ENCODE data around the gene ZNF557.

Gene ZNF557

GRCh38 chr19:7115721-7116120, 46.2 kb downstream of the ZNF557 start:
- no peaks in the 10 kb centered on the region for H3K27me3 ChIP-seq
- DNase-seq = no peak
- peaks cover 5% of the 10 kb centered on the region; the same call in 1 of the 2 replicates for H3K36me3 ChIP-seq
- no peaks in the 10 kb centered on the region for H3K9me3 ChIP-seq
- H3K4me1 ChIP-seq = no peaks in the 10 kb centered on the region
- H3K4me3 ChIP-seq (ENCODE audit: low read depth, low read length) = no peak overlapping the region
- no peak for TF ChIP-seq CTCF (IDR thresholded peaks at IDR 0.05; ENCODE audit: low read depth, low read length)

DNA sequence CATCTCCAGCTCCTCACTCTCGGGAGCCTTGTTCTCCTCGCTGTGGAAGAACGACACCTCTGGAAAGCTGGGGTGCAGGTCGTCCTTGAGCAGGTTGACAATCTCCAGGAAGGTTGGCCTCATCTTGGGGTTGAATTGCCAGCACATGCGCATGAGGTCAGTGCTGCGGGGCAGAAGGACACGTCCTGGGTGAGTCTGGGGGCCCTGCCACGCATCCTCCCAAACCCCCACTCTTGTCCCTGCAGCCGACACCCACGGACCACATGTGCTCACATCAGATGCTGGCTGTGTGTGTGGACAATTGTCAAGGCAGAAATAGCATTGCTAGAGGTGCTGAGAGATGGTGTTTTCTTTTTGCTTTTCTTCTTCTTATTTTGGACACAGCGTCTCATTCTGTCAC, 47.7 kb downstream of the ZNF557 start:
- no peaks in the 10 kb centered on the region for H3K4me1 ChIP-seq
- no peak for TF ChIP-seq CTCF (IDR thresholded peaks at IDR 0.05; ENCODE audit: low read depth, low read length)
- H3K27me3 ChIP-seq = no peaks in the 10 kb centered on the region
- peaks cover 5% of the 10 kb centered on the region; the same call in 1 of the 2 replicates for H3K36me3 ChIP-seq
- H3K9me3 ChIP-seq = no peaks in the 10 kb centered on the region
- no peak overlapping the region for H3K4me3 ChIP-seq (ENCODE audit: low read depth, low read length)
- no peak for DNase-seq

DNA sequence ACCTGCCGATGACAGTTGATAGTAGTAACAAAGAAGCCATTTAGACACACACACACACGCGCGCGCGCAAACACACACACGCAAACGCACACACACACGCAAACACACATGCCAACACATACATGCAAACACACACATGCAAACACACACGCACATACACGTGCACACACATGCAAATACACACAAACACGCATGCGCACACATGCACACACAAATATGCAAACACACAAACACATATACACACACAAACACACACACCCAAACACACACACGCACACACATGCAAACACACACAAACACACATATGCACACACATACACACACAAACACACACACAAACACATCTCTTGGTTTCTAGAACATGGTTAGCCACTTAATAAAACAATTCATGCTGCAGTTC, 50.1 kb downstream of the ZNF557 start:
- DNase-seq = no peak
- TF ChIP-seq CTCF (IDR thresholded peaks at IDR 0.05; ENCODE audit: low read depth, low read length) = no peak
- Histone ChIP-seq H3K4me3 (ENCODE audit: low read depth, low read length) (no peak overlapping the region), H3K9me3 (no peaks in the 10 kb centered on the region), H3K36me3 (peaks cover 5% of the 10 kb centered on the region; the same call in 1 of the 2 replicates), H3K27me3 (no peaks in the 10 kb centered on the region), H3K4me1 (no peaks in the 10 kb centered on the region)

GRCh38 chr19:7120499-7120898, 51.0 kb downstream of the ZNF557 start:
- no peak for TF ChIP-seq CTCF (IDR thresholded peaks at IDR 0.05; ENCODE audit: low read depth, low read length)
- H3K27me3 ChIP-seq = no peaks in the 10 kb centered on the region
- no peaks in the 10 kb centered on the region for H3K4me1 ChIP-seq
- no peaks in the 10 kb centered on the region for H3K9me3 ChIP-seq
- DNase-seq = no peak
- H3K36me3 ChIP-seq = peaks cover 9% of the 10 kb centered on the region
- no peak overlapping the region for H3K4me3 ChIP-seq (ENCODE audit: low read depth, low read length)

DNA sequence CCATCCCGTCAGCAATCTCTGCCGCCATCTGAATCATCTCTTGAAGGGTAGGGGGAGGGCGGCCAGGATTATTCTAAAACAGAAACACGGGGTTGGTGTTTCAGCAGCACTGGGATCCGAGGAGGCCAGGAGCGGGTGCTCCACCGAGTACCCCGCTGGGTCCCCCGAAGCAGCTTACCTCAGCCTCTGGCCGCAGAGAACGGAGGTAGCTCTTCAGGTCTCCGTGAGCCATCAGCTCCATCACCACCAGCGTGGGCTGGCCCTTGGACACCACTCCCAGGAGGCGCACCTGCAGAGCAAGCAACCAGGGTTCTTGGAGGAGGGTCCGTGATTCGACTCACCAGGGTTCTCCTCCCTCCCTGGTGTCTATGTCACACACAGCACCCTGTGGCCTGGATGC, 53.2 kb downstream of the ZNF557 start:
- Histone ChIP-seq H3K9me3 (no peaks in the 10 kb centered on the region; the same call in 1 of the 2 replicates), H3K4me3 (ENCODE audit: low read depth, low read length) (no peak overlapping the region), H3K36me3 (peaks cover 16% of the 10 kb centered on the region), H3K4me1 (no peaks in the 10 kb centered on the region), H3K27me3 (no peaks in the 10 kb centered on the region)
- TF ChIP-seq CTCF (IDR thresholded peaks at IDR 0.05; ENCODE audit: low read depth, low read length) = no peak
- no peak for DNase-seq

- no peaks in the 10 kb centered on the region; the same call in 1 of the 2 replicates for H3K9me3 ChIP-seq
- no peak overlapping the region for H3K4me3 ChIP-seq (ENCODE audit: low read depth, low read length)
- H3K27me3 ChIP-seq = no peaks in the 10 kb centered on the region
- H3K4me1 ChIP-seq = no peaks in the 10 kb centered on the region
- no peak for TF ChIP-seq CTCF (IDR thresholded peaks at IDR 0.05; ENCODE audit: low read depth, low read length)
- DNase-seq = no peak
- peaks cover 11% of the 10 kb centered on the region for H3K36me3 ChIP-seq
These were observed 55.3 kb downstream of the ZNF557 start for GRCh38 chr19:7124782-7125181.

Data from BE2C (cell line).